GM18505 (cell line): ENCODE results near the gene SERINC5.
"Not testable (repeated sequence)": the region's sequence is repeated elsewhere in the genome, so short reads cannot be mapped to it uniquely, and the experiment has no call there.

Source experiments
- ATAC-seq: cut with Tn5 transposase; IDR thresholded peaks from one replicate; pipeline ENCODE4 v1.9.1; 2021; ENCODE audit not compliant: unreplicated experiment
- POLR2A ChIP-seq: IDR thresholded peaks from 4 replicates; pipeline ENCODE4 v1.6.1; 2011; ENCODE audit warnings: borderline replicate concordance; ENCODE audit not compliant: insufficient read depth, insufficient read length; ENCODE audit errors: extremely low read depth

Gene SERINC5

DNA sequence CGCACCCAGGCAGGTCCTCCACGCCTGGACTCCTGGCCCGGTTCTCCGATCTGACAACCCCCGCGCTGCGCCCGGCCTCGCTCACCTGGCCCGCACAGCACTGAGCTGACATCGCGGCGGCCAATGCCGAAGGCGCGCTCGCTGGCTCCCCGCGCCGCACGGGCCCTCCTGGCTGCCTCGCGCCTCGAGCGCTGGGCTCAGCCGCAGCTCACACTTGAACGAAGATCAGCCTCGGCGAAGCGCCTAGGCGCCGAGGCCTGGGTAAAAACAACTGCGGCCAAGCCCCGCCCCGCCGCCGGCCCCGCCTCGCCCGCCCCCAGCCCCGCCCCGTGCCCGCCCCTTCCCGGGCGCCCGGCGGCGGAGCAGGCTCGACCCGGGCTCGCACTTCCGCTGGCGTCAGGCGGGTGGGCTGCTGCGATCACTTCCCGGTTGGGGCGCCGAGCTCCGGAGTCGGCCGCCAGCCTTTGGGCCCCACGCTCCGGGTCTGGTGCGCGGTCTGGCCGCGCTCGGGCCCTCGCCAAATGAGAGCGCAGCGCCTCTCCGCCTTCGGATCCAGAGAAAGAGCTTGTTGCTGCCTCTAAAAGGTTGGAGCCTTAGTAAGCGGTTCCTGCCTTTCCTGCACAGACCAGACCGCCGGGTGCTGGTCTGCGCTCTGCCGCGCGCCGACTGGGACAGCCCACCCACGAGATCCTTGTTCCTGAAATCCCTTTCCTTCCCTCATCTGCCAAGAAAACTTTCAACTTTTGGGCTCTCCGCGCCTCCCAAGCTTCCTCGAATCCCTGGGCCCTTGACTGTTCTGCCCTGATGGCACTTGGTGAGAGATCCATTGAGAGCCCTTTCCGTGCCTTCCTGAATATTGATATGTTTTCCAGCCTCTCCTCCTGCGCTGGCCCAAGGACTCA lies at the start of gene SERINC5:
Gene SERINC5 (minus strand): TSS at position 238 of the 902 bp plus-strand sequence. CDS start 126 bp downstream, at position 112.
- peak; percentile 97 for TF ChIP-seq POLR2A
- ATAC-seq = peak; percentile 81

DNA sequence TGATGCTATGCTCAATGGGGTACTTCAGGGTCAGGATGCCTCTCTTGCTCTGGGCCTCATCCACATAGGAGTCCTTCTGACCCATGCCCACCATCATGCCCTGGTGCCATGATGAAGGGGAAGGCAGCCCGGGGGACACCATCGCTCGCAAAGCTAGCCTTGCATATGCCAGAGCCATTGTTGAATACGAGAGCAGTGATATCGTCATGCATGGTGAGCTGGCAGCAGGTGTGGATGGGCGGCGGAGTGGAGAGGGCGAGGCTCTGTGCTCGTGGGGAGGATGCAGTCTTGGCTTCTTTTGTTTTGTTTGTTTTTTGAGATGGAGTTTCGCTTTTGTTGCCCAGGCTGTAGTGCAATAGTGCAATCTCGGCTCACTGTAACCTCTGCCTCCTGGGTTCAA lies 46.8 kb upstream of the SERINC5 start:
- no peak for TF ChIP-seq POLR2A
- no peak for ATAC-seq

DNA sequence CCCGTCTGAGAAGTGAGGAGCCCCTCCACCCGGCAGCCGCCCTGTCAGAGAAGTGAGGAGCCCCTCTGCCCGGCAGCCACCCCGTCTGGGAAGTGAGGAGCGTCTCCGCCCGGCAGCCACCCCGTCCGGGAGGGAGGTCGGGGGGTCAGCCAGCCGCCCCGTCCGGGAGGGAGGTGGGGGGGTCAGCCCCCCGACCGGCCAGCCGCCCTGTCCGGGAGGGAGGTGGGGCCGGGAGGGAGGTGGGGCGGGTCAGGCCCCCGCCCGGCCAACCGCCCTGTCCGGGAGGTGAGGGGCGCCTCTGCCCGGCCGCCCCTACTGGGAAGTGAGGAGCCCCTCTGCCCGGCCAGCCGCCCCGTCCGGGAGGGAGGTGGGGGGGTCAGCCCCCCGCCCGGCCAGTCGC lies 45.5 kb upstream of the SERINC5 start:
- not testable (repeated sequence) for ATAC-seq

GRCh38 chr5:80300796-80301195 lies 44.9 kb upstream of the SERINC5 start:
- not testable (repeated sequence) for ATAC-seq

DNA sequence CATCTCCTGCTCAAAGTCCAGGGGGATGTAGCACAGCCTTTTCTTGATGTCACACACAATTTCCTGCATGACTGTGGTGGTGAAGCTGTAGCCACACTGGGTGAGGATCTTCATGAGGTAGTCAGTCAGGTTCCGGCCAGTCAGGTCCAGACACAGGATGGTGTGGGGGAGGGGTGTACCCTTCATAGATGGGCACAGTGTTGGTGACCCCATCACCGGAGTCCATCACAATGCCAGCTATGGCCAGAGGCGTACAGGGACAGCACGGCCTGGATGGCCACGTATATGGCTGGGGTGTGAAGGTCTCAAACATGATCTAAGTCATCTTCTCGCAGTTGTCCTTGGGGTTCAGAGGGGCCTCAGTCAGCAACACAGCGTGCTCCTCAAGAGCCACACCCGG lies 44.3 kb upstream of the SERINC5 start:
- ATAC-seq = no peak
- no peak for TF ChIP-seq POLR2A

- ATAC-seq = no peak
- TF ChIP-seq POLR2A = no peak
These were observed 43.8 kb upstream of the SERINC5 start for GRCh38 chr5:80299601-80300000.

DNA sequence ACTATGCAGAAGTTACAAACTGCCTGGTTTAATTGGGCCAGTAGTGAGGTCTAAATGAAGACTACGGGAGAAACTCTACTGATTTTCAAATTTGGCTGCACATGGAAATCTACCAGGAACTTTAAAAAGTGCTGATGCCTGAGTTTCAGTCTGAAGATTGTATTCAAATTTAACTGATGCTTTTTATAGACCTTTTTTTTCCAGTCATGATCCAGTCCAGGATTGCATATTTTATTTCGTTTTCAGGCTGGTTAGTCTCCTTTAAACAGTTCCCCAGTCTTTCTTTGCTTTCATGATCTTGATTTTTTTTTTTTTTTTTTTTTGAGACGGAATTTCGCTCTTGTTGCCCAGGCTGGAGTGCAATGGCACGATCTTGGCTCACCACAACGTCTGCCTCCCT lies 40.3 kb upstream of the SERINC5 start:
- TF ChIP-seq POLR2A = no peak
- ATAC-seq = no peak

- TF ChIP-seq POLR2A = no peak
- no peak for ATAC-seq
These were observed 35.9 kb upstream of the SERINC5 start for GRCh38 chr5:80291761-80292160.

GRCh38 chr5:80289320-80289719 lies 33.5 kb upstream of the SERINC5 start:
- no peak for TF ChIP-seq POLR2A
- ATAC-seq = no peak

DNA sequence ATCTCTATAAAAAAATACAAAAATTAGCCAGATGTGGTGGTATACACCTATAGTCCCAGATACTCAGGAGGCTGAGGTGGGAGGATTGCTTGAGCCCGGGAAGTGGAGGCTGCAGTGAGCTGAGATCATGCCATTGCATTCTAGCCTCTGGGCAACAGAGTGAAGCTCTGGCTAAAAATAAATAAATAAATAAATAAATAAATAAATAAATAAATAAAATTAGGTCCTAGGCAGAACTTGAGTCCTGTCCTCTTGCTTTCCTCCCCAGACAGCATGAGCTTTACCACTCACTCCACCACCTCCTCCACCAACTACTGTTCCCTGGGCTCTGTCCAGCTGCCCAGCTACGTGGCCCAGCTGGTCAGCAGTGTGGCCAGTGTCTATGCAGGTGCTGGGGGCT lies 32.3 kb upstream of the SERINC5 start:
- ATAC-seq = no peak
- TF ChIP-seq POLR2A = no peak

DNA sequence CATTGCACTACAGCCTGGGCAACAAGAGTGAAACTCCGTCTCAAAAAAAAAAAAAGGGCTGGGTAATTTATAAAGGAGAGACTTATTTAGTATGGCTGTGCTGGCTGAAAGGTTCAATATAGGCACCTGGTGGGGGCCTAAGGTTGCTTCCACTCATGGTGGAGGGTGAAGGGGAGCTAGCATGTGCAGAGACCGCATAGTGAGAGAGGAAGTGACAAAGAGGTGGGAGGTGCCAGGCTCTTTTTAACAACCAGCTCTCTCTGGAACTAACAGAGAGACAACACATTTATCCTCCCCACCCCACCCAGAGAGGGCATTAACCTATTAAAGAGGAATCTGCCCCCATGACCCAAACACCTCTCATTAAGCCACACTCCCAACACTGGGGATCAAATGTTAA lies 28.9 kb upstream of the SERINC5 start:
- no peak for TF ChIP-seq POLR2A
- no peak for ATAC-seq

- TF ChIP-seq POLR2A = no peak
- no peak for ATAC-seq
These were observed 27.5 kb upstream of the SERINC5 start for GRCh38 chr5:80283360-80283759.

DNA sequence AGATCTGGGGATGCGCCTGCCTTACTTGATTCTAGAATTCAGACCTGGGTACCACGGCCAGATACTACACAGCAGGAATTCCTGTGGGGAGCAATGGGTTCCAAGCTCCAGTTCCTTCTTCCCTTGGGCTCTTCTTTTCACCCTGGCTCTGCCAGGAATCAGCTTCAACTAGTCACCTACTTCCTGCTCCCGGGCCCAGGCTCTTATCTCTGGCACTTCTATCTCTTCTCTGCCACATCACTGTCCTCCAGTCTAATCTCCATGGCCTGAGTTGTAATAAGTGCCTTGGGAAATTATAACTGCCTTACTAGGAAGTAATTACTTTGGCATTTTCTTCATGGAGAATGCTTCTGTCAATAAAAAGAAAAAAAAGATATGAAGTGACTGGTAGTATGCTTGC lies 26.2 kb upstream of the SERINC5 start:
- ATAC-seq = no peak
- no peak for TF ChIP-seq POLR2A

- ATAC-seq = no peak
- no peak for TF ChIP-seq POLR2A
These were observed 21.3 kb upstream of the SERINC5 start for GRCh38 chr5:80277191-80277590.

DNA sequence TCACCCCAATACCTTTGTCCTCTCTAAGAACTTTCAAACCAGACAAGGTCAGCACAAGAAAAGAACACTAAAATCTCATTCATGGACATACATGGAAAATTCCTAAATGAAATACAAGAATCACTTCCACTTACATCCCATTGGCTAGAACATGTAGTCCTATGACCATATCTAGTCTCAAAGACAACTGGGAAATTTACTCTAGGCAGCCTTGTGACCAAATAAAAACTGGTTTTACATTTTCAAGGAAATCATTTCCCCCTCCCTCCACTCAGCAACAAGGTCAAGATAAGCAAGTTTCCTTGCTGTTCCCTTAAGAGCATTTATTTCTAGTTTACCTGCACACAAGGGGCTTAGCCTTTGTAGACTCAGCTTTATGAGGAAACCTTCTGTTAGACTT lies 20.3 kb upstream of the SERINC5 start:
- no peak for TF ChIP-seq POLR2A
- ATAC-seq = no peak

- no peak for TF ChIP-seq POLR2A
- ATAC-seq = no peak
These were observed 19.5 kb upstream of the SERINC5 start for GRCh38 chr5:80275347-80275746.

- not testable (repeated sequence) for ATAC-seq
These were observed 14.7 kb upstream of the SERINC5 start for GRCh38 chr5:80270543-80270942.
